Activated CD8-positive, alpha-beta memory T cell treated with anti-CD3 and anti-CD28 coated beads for 1 hour (primary cell): Measurements from ENCODE around the gene TGFB3.
A peak's percentile ranks its signal among the peaks of the same experiment; 100 is the strongest.

Experiments used
- DNase-seq, 2 donors: peaks; one replicate each; pipeline ENCODE4 v3.0.0-alpha.2; 2020; ENCODE audit warnings: low read depth in 1 of 2; ENCODE audit errors: extremely low read depth in 1 of 2

TGFB3 gene

GRCh38 chr14:75987201-75987970, 5.6 kb upstream of the TGFB3 start:
- no peak for DNase-seq

- DNase-seq: no peak
Measured at GRCh38 chr14:75986439-75986765, 4.6 kb upstream of the TGFB3 start.

GRCh38 chr14:75985618-75986438, 4.0 kb upstream of the TGFB3 start, which contains the start of gene IFT43:
IFT43 (plus strand) TSS chr14:75985763; CDS start chr14:75985787, 24 bp downstream.
- DNase-seq: peak; percentile 84 to 92

- no peak for DNase-seq
Measured at GRCh38 chr14:75984674-75985073, 2.9 kb upstream of the TGFB3 start.

GRCh38 chr14:75983019-75983358, 1.2 kb upstream of the TGFB3 start:
- no peak for DNase-seq

GRCh38 chr14:75982266-75983018, 647 bp upstream of the TGFB3 start:
- peak in 1 of 2 donors; percentile 64 for DNase-seq

- DNase-seq: no peak
Measured at GRCh38 chr14:75980856-75981255, 939 bp downstream of the TGFB3 start.

- DNase-seq: no peak
Measured at GRCh38 chr14:75979648-75980565, 1.9 kb downstream of the TGFB3 start.

- DNase-seq: no peak
Measured at GRCh38 chr14:75979071-75979571, 2.7 kb downstream of the TGFB3 start.

GRCh38 chr14:75978249-75978731, 3.5 kb downstream of the TGFB3 start:
- no peak for DNase-seq

GRCh38 chr14:75977582-75977943, 4.2 kb downstream of the TGFB3 start:
- DNase-seq: no peak

- DNase-seq: no peak
Measured at GRCh38 chr14:75976826-75977581, 4.8 kb downstream of the TGFB3 start.

GRCh38 chr14:75972801-75973421, 8.9 kb downstream of the TGFB3 start:
- no peak for DNase-seq

- no peak for DNase-seq
Measured at GRCh38 chr14:75971509-75971908, 10.3 kb downstream of the TGFB3 start.

GRCh38 chr14:75970989-75971388, 10.8 kb downstream of the TGFB3 start:
- DNase-seq: no peak

- no peak for DNase-seq
Measured at GRCh38 chr14:75969891-75970290, 11.9 kb downstream of the TGFB3 start.

- DNase-seq: no peak
Measured at GRCh38 chr14:75969126-75969525, 12.7 kb downstream of the TGFB3 start.

GRCh38 chr14:75968456-75968855, 13.3 kb downstream of the TGFB3 start:
- no peak for DNase-seq

GRCh38 chr14:75967866-75968265, 13.9 kb downstream of the TGFB3 start:
- DNase-seq: no peak
